Liver (tissue), 9 donors: ENCODE data around the gene SH3BP2. TPM values are rescaled to one million over a fixed set of nuclear protein-coding genes. Genes with fewer than 3 reads are reported as not detected.

Experiments used
- DNase-seq: peaks from one replicate; pipeline ENCODE4 v3.0.0-alpha.2; 2017; ENCODE audit warnings: low spot score
- H3K27ac ChIP-seq, 2 donors: one replicate each; pipeline ENCODE4 v1.7.0; 2013; ENCODE audit warnings: inconsistent platforms in 2 of 2, low read length in 2 of 2, control low read depth in 1 of 2, low read depth in 1 of 2, mild to moderate bottlenecking in 1 of 2
- H3K27me3 ChIP-seq, 4 donors: one replicate each; pipeline versions ENCODE4 v1.6.1 to v1.7.0; 2013; ENCODE audit warnings: low read length in 3 of 4, inconsistent platforms in 1 of 4, mild to moderate bottlenecking in 1 of 4, moderate library complexity in 1 of 4; ENCODE audit not compliant: control insufficient read depth in 4 of 4, insufficient read depth in 4 of 4
- H3K36me3 ChIP-seq, 4 donors: one replicate each; pipeline versions ENCODE4 v1.6.1 to v1.7.0; 2013; ENCODE audit warnings: low read length in 3 of 4, mild to moderate bottlenecking in 3 of 4, low read depth in 1 of 4, moderate library complexity in 1 of 4; ENCODE audit not compliant: control insufficient read depth in 4 of 4, insufficient read depth in 3 of 4
- H3K4me1 ChIP-seq, 4 donors: one replicate each; pipeline versions ENCODE4 v1.6.1 to v1.7.0; 2013; ENCODE audit warnings: low read length in 3 of 4, mild to moderate bottlenecking in 3 of 4, moderate library complexity in 1 of 4; ENCODE audit not compliant: control insufficient read depth in 4 of 4, insufficient read depth in 4 of 4
- H3K4me3 ChIP-seq, 3 donors: one replicate each; pipeline versions ENCODE4 v1.6.1 to v1.7.0; 2013; ENCODE audit warnings: low read length in 3 of 3, control low read depth in 1 of 3, low read depth in 1 of 3, mild to moderate bottlenecking in 1 of 3
- H3K9ac ChIP-seq, 2 donors: one replicate each; pipeline ENCODE4 v1.7.0; 2013; ENCODE audit warnings: low read length in 2 of 2, mild to moderate bottlenecking in 2 of 2, moderate library complexity in 2 of 2, control low read depth in 1 of 2, low read depth in 1 of 2
- H3K9me3 ChIP-seq, 4 donors: one replicate each; pipeline versions ENCODE4 v1.6.1 to v1.7.0; 2013; ENCODE audit warnings: low read length in 3 of 4; ENCODE audit not compliant: control insufficient read depth in 4 of 4
- ATF3 ChIP-seq: IDR thresholded peaks from 2 replicates; pipeline ENCODE4 v1.6.1; 2016; ENCODE audit warnings: antibody characterized with exemption
- CTCF ChIP-seq: fragments of 150-350 bp; IDR thresholded peaks from 2 replicates; pipeline ENCODE4 v1.5.1; 2017; ENCODE audit warnings: improper control_type of control experiment, low read depth, low read length; ENCODE audit not compliant: missing input control
- EGR1 ChIP-seq, 2 donors: IDR thresholded peaks; 2 replicates each; pipeline ENCODE4 v1.6.1; 2016 to 2018; ENCODE audit warnings: antibody characterized with exemption in 2 of 2, low read depth in 2 of 2
- FOXA1 ChIP-seq: IDR thresholded peaks from 2 replicates; pipeline ENCODE4 v1.6.1; 2016; ENCODE audit warnings: antibody characterized with exemption
- FOXA2 ChIP-seq: IDR thresholded peaks from 2 replicates; pipeline ENCODE4 v1.6.1; 2016; ENCODE audit warnings: antibody characterized with exemption
- GABPA ChIP-seq, 2 donors: IDR thresholded peaks in 1 of 2; conservative IDR thresholded peaks in 1 of 2; 2 replicates each; pipeline ENCODE4 v1.6.1; 2016; ENCODE audit warnings: antibody characterized with exemption in 2 of 2, mild to moderate bottlenecking in 1 of 2, moderate library complexity in 1 of 2
- HNF4A ChIP-seq, 2 donors: conservative IDR thresholded peaks; 2 replicates each; pipeline ENCODE4 v1.6.1; 2016; ENCODE audit warnings: antibody characterized with exemption in 2 of 2, mild to moderate bottlenecking in 2 of 2
- HNF4G ChIP-seq: IDR thresholded peaks from 2 replicates; pipeline ENCODE4 v1.6.1; 2016; ENCODE audit warnings: antibody characterized with exemption
- JUND ChIP-seq, 2 donors: IDR thresholded peaks; 2 replicates each; pipeline ENCODE4 v1.6.1; 2016; ENCODE audit warnings: antibody characterized with exemption in 2 of 2
- MAX ChIP-seq: IDR thresholded peaks from 2 replicates; pipeline ENCODE4 v1.6.1; 2016; ENCODE audit warnings: antibody characterized with exemption
- NR2F2 ChIP-seq: IDR thresholded peaks from 2 replicates; pipeline ENCODE4 v1.6.1; 2016; ENCODE audit warnings: antibody characterized with exemption
- RAD21 ChIP-seq, 2 donors: IDR thresholded peaks; 2 replicates each; pipeline ENCODE4 v1.6.1; 2016; ENCODE audit warnings: antibody characterized with exemption in 2 of 2, mild to moderate bottlenecking in 2 of 2
- RXRA ChIP-seq, 2 donors: IDR thresholded peaks; 2 replicates each; pipeline ENCODE4 v1.6.1; 2017 to 2018; ENCODE audit warnings: antibody characterized with exemption in 2 of 2, mild to moderate bottlenecking in 1 of 2
- SP1 ChIP-seq: IDR thresholded peaks from 2 replicates; pipeline ENCODE4 v1.6.1; 2018; ENCODE audit warnings: antibody characterized with exemption, mild to moderate bottlenecking
- TAF1 ChIP-seq: conservative IDR thresholded peaks from 2 replicates; pipeline ENCODE4 v1.6.1; 2016; ENCODE audit warnings: antibody characterized with exemption, mild to moderate bottlenecking
- YY1 ChIP-seq: IDR thresholded peaks from 2 replicates; pipeline ENCODE4 v1.6.1; 2016; ENCODE audit warnings: antibody characterized with exemption, mild to moderate bottlenecking
- WGBS: extraction: QIAGEN DNeasy Blood & Tissue Kit; methylation state at CpG from one replicate; pipeline ENCODE4 v1.1.7; 2013; 5-methylcytosine and 5-hydroxymethylcytosine counted together
- polyA plus RNA-seq, 2 donors: library from polyadenylated mRNA; stranded (reverse) in 1 of 2; unstranded in 1 of 2; fragments of 200-250 nt in 1 of 2; fragments of >200 nt in 1 of 2; fragmentation: Nextera tagmentation in 1 of 2; extraction: Ambion mirVana in 1 of 2; gene quantifications; one replicate each; pipeline versions ENCODE4 v1.2.1 to v1.2.3, GENCODE V29; 2013 to 2015
- total RNA-seq, 2 donors: library from RNA; depleted of rRNA; stranded (reverse); fragments of >200 nt; gene quantifications; one replicate each; pipeline ENCODE4 v1.2.3, GENCODE V29; 2014
- TF ChIP-seq, protein P1 (sequence below): IDR thresholded peaks from 2 replicates; pipeline ENCODE4 v1.6.1; 2016; ENCODE audit warnings: antibody characterized with exemption
- TF ChIP-seq, protein P2 (sequence below): IDR thresholded peaks from 2 replicates; pipeline ENCODE4 v1.6.1; 2016; ENCODE audit warnings: antibody characterized with exemption, mild to moderate bottlenecking
- donor health status: healthy.
- donor health status: healthy.
- donor health status: healthy.
- donor health status: healthy.
- donor health status: healthy.

Gene SH3BP2
- total and polyA plus RNA-seq, 4 donors, result 17.9 to 80.2 (median 38.5) TPM

DNA sequence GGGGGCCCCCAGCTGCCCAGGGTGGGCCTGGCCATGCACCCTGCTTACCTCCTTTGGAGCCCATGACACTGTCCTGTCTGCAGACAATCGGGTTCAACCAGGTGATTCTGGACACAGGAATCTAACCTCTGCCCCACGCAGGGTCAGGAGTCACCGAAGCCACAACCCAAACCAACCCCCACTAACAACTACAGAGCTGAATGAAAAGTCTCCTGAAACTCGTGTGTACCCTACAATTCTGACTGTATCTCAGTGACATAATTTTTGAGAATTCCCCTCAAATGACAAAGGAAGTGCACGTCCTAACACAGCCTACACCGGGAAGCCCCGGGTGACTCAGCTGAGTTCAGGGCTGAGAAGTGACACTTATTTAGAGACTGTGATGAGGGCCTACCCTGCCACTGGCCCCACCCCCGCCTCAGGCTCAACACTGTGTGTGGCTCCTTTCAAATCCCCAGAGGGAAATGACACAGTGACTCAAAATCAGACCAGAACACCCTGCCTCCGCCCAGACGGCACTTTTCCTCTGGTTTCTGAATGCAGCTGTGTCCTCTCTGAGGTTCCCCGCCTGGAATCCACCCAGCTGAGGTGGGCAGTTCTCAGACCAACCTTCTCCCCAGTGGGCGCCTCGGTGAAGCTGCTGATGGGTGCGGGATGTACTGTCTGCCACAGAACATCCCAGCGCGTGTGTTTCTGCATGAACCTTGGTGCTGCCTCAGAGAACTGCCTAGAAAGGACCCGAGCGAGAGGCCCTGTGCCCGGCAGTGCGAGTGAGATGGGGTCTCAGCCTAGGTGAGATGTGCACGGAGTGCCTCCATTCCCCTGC, 46.7 kb upstream of the SH3BP2 start:
- 74% methylated on average over 21 of the region's 21 CpGs for WGBS
- H3K27ac ChIP-seq, result peak overlapping the region; percentile 43 to 61
- no peaks in the 10 kb centered on the region for H3K27me3 ChIP-seq
- DNase-seq, result no peak
- H3K9me3 ChIP-seq, result no peaks in the 10 kb centered on the region
- peaks cover 6 to 51% (median 27%) of the 10 kb centered on the region in 4 donors for H3K36me3 ChIP-seq
- no peak overlapping the region for H3K9ac ChIP-seq
- no peak overlapping the region for H3K4me3 ChIP-seq
- peak in 1 of 2 donors; percentile 21 for TF ChIP-seq RXRA (IDR thresholded peaks at IDR 0.05)
- TF ChIP-seq JUND (IDR thresholded peaks at IDR 0.05), result peak in 1 of 2 donors; percentile 25
- TF ChIP-seq CTCF, result no peak
- peaks cover 0 to 2% (median 0%) of the 10 kb centered on the region in 4 donors for H3K4me1 ChIP-seq

DNA sequence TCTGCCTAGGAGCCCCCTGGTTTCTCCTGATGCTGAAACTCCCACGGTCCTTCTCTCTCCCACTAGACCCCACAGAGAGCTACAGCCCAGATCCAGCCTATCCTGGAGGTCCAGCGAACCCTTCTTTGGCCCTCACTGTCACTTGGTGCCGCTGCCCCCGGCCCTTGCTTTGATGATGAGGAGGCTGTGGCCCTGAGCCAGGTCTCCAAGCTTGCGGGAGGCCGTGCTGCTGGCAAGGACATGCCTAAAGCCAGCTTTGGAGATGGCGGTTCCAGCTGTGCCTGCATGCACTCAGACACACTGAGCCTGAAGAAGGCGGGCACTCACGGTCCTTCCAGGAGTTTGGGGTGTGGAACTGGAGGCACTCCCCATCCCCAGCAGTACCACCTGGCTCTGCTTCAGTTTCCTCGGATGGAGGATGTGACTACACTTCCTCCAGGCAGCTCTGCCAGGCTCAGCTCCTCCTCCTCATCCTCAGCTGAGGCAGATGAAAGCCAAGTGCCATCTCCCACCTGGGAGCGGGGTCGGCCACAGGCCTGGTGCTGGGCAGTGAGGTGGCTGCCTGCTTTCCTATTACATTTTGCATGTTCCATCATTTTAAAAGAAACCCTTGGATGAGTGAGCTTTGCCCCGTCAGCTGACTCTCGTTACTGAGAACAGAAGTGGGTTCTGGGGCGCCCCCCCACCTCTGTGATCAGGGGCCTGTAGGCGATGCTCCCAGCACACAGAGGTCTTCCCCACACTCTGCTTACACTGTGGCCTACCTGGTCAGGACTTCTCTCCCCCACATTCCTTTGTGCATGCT, 45.8 kb upstream of the SH3BP2 start:
- Histone ChIP-seq H3K4me3 (no peak overlapping the region), H3K9ac (no peak overlapping the region), H3K9me3 (no peaks in the 10 kb centered on the region), H3K27me3 (no peaks in the 10 kb centered on the region), H3K4me1 (peaks cover 0 to 2% (median 0%) of the 10 kb centered on the region in 4 donors), H3K36me3 (peaks cover 6 to 49% (median 24%) of the 10 kb centered on the region in 4 donors), H3K27ac (peak overlapping the region; percentile 32 to 43)
- WGBS, result 86% methylated on average over 16 of the region's 16 CpGs
- DNase-seq, result no peak
- TF ChIP-seq, protein P1, sequence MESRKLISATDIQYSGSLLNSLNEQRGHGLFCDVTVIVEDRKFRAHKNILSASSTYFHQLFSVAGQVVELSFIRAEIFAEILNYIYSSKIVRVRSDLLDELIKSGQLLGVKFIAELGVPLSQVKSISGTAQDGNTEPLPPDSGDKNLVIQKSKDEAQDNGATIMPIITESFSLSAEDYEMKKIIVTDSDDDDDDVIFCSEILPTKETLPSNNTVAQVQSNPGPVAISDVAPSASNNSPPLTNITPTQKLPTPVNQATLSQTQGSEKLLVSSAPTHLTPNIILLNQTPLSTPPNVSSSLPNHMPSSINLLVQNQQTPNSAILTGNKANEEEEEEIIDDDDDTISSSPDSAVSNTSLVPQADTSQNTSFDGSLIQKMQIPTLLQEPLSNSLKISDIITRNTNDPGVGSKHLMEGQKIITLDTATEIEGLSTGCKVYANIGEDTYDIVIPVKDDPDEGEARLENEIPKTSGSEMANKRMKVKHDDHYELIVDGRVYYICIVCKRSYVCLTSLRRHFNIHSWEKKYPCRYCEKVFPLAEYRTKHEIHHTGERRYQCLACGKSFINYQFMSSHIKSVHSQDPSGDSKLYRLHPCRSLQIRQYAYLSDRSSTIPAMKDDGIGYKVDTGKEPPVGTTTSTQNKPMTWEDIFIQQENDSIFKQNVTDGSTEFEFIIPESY, result no peak
- TF ChIP-seq YY1 (no peak), ATF3 (no peak), RAD21 (IDR thresholded peaks at IDR 0.05) (no peak), TAF1 (no peak), RXRA (IDR thresholded peaks at IDR 0.05) (no peak), FOXA1 (no peak), GABPA (IDR thresholded peaks at IDR 0.05 in 1 of 2, conservative IDR thresholded peaks at IDR 0.05 in 1 of 2) (no peak), NR2F2 (no peak), FOXA2 (no peak), JUND (IDR thresholded peaks at IDR 0.05) (no peak), HNF4A (conservative IDR thresholded peaks at IDR 0.05) (no peak), SP1 (no peak), HNF4G (no peak), EGR1 (IDR thresholded peaks at IDR 0.05; ENCODE audit: low read depth in 2 of 2) (no peak), CTCF (no peak), MAX (no peak)
- TF ChIP-seq, protein P2, sequence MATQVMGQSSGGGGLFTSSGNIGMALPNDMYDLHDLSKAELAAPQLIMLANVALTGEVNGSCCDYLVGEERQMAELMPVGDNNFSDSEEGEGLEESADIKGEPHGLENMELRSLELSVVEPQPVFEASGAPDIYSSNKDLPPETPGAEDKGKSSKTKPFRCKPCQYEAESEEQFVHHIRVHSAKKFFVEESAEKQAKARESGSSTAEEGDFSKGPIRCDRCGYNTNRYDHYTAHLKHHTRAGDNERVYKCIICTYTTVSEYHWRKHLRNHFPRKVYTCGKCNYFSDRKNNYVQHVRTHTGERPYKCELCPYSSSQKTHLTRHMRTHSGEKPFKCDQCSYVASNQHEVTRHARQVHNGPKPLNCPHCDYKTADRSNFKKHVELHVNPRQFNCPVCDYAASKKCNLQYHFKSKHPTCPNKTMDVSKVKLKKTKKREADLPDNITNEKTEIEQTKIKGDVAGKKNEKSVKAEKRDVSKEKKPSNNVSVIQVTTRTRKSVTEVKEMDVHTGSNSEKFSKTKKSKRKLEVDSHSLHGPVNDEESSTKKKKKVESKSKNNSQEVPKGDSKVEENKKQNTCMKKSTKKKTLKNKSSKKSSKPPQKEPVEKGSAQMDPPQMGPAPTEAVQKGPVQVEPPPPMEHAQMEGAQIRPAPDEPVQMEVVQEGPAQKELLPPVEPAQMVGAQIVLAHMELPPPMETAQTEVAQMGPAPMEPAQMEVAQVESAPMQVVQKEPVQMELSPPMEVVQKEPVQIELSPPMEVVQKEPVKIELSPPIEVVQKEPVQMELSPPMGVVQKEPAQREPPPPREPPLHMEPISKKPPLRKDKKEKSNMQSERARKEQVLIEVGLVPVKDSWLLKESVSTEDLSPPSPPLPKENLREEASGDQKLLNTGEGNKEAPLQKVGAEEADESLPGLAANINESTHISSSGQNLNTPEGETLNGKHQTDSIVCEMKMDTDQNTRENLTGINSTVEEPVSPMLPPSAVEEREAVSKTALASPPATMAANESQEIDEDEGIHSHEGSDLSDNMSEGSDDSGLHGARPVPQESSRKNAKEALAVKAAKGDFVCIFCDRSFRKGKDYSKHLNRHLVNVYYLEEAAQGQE, result no peak
